IMR-90 (cell line): ENCODE results near the gene TNS1. TPM values are rescaled to one million over a fixed set of nuclear protein-coding genes. Genes with fewer than 3 reads are reported as not detected.

ENCODE experiments used
- ATAC-seq: fragments of 200-7000 bp; cut with Tn5 transposase; 2 replicates; pipeline ENCODE4 v1.9.1; 2020; ENCODE audit warnings: low read depth, mild to moderate bottlenecking, moderate library complexity
- BruUV-seq: library from RNA; stranded (reverse); fragments of 400-500 nt; replicated peaks from 2 replicates; lab custom pipeline; 2021; lab: Mats Ljungman, UMichigan
- CTCF ChIA-PET: fragments of 300-600 bp; formaldehyde crosslinking; extraction: SDS; loops from one replicate; lab custom pipeline; 2021; ENCODE audit warnings: antibody characterized with exemption; lab: Yijun Ruan, JAX
- POLR2A ChIA-PET: fragments of 300-600 bp; sonication (Branson Sonifier 250); formaldehyde crosslinking; loops from one replicate; lab custom pipeline; 2022; ENCODE audit warnings: antibody characterized with exemption; ENCODE audit not compliant: unreplicated experiment; lab: Charles Lee
- DNase-seq: peaks from one replicate; pipeline ENCODE4 v3.0.0; 2013
- H2AFZ ChIP-seq: replicated peaks from 2 replicates; pipeline ENCODE3; 2013; ENCODE audit warnings: low read length, mild to moderate bottlenecking; ENCODE audit not compliant: poor library complexity
- H2AK5ac ChIP-seq: 2 replicates; pipeline ENCODE4 v1.6.1; 2013; ENCODE audit warnings: low read depth, low read length, inconsistent platforms
- H2AK9ac ChIP-seq: replicated peaks from 2 replicates; pipeline ENCODE3; 2013; ENCODE audit warnings: mild to moderate bottlenecking, low read depth, low read length, moderate library complexity; ENCODE audit not compliant: poor library complexity
- H2BK120ac ChIP-seq: 2 replicates; pipeline ENCODE4 v1.6.1; 2013; ENCODE audit warnings: low read depth, low read length, inconsistent platforms
- H2BK15ac ChIP-seq: 3 replicates; pipeline ENCODE4 v1.6.1; 2013; ENCODE audit warnings: low read depth, low read length, inconsistent platforms
- H2BK20ac ChIP-seq: 2 replicates; pipeline ENCODE4 v1.6.1; 2013; ENCODE audit warnings: low read depth, mild to moderate bottlenecking, inconsistent platforms, low read length, moderate library complexity
- H2BK5ac ChIP-seq: 2 replicates; pipeline ENCODE4 v1.6.1; 2013; ENCODE audit warnings: mild to moderate bottlenecking, low read depth, low read length, inconsistent platforms; ENCODE audit not compliant: poor library complexity, severe bottlenecking
- H3K14ac ChIP-seq: replicated peaks from 2 replicates; pipeline ENCODE4 v1.6.1; 2013; ENCODE audit warnings: low read depth, low read length, inconsistent platforms
- H3K18ac ChIP-seq: 2 replicates; pipeline ENCODE4 v1.6.1; 2013; ENCODE audit warnings: low read depth, low read length, control low read depth
- H3K23ac ChIP-seq: 2 replicates; pipeline ENCODE4 v1.6.1; 2013; ENCODE audit warnings: low read depth, low read length, inconsistent platforms
- H3K27ac ChIP-seq: 2 replicates; pipeline ENCODE4 v1.5.1; 2013; ENCODE audit warnings: mild to moderate bottlenecking, control low read depth, low read length; ENCODE audit not compliant: insufficient read depth
- H3K27me3 ChIP-seq: 2 replicates; pipeline ENCODE4 v1.6.1; 2013; ENCODE audit warnings: low read length; ENCODE audit not compliant: control insufficient read depth, insufficient read depth
- H3K36me3 ChIP-seq: 2 replicates; pipeline ENCODE4 v1.6.1; 2013; ENCODE audit warnings: low read length, mixed read lengths; ENCODE audit not compliant: control insufficient read depth, insufficient read depth
- H3K4ac ChIP-seq: 2 replicates; pipeline ENCODE4 v1.6.1; 2013; ENCODE audit warnings: low read depth, low read length, inconsistent platforms
- H3K4me1 ChIP-seq: 2 replicates; pipeline ENCODE4 v1.6.1; 2013; ENCODE audit warnings: low read length, mixed read lengths; ENCODE audit not compliant: control insufficient read depth, insufficient read depth
- H3K4me2 ChIP-seq: 2 replicates; pipeline ENCODE4 v1.6.1; 2013; ENCODE audit warnings: low read depth, mild to moderate bottlenecking, control low read depth, low read length, moderate library complexity
- H3K4me3 ChIP-seq: 2 replicates; pipeline ENCODE4 v1.5.1; 2013; ENCODE audit warnings: low read depth, mild to moderate bottlenecking, control low read depth, low read length, moderate library complexity; ENCODE audit not compliant: insufficient read depth
- H3K56ac ChIP-seq: 2 replicates; pipeline ENCODE4 v1.6.1; 2013; ENCODE audit warnings: low read length, inconsistent platforms; ENCODE audit not compliant: insufficient read depth; ENCODE audit errors: extremely low read depth
- H3K79me1 ChIP-seq, 2 experiments: 2 replicates each; pipeline ENCODE4 v1.6.1; 2013; ENCODE audit warnings: low read length in 2 of 2, inconsistent platforms in 1 of 2, low read depth in 1 of 2
- H3K9ac ChIP-seq: 2 replicates; pipeline ENCODE4 v1.6.1; 2013; ENCODE audit warnings: low read depth, low read length, control low read depth
- H3K9me1 ChIP-seq: 2 replicates; pipeline ENCODE4 v1.6.1; 2013; ENCODE audit warnings: low read length, inconsistent platforms; ENCODE audit not compliant: insufficient read depth
- H3K9me3 ChIP-seq: 2 replicates; pipeline ENCODE4 v1.6.1; 2013; ENCODE audit warnings: low read length; ENCODE audit not compliant: control insufficient read depth, insufficient read depth
- H4K20me1 ChIP-seq: 2 replicates; pipeline ENCODE4 v1.6.1; 2013; ENCODE audit warnings: low read length, inconsistent platforms; ENCODE audit not compliant: insufficient read depth
- H4K5ac ChIP-seq: 2 replicates; pipeline ENCODE4 v1.6.1; 2013; ENCODE audit warnings: mild to moderate bottlenecking, low read depth, low read length, control low read depth
- H4K8ac ChIP-seq, 2 experiments: 2 replicates each; pipeline ENCODE4 v1.6.1; 2013; ENCODE audit warnings: low read depth in 2 of 2, low read length in 2 of 2, control low read depth in 1 of 2, inconsistent platforms in 1 of 2
- H4K91ac ChIP-seq: 2 replicates; pipeline ENCODE4 v1.6.1; 2013; ENCODE audit warnings: low read depth, low read length, inconsistent platforms; ENCODE audit not compliant: insufficient read depth
- BHLHE40 ChIP-seq: fragments of 150-350 bp; IDR thresholded peaks from 2 replicates; pipeline ENCODE4 v1.6.1; 2016; ENCODE audit warnings: mild to moderate bottlenecking, low read depth, low read length
- CEBPB ChIP-seq: IDR thresholded peaks from 2 replicates; pipeline ENCODE4 v1.6.1; 2012; ENCODE audit warnings: low read depth, low read length, improper control_type of control experiment
- CHD1 ChIP-seq: IDR thresholded peaks from 2 replicates; pipeline ENCODE4 v1.6.1; 2012; ENCODE audit warnings: low read depth, low read length, improper control_type of control experiment
- CTCF ChIP-seq: conservative IDR thresholded peaks from 2 replicates; pipeline ENCODE4 v1.5.1; 2012; ENCODE audit warnings: mild to moderate bottlenecking, low read depth, low read length, improper control_type of control experiment
- ELK1 ChIP-seq: fragments of 150-350 bp; IDR thresholded peaks from 2 replicates; pipeline ENCODE4 v1.6.1; 2016; ENCODE audit warnings: low read depth, mild to moderate bottlenecking, low read length, moderate library complexity, borderline replicate concordance
- FOS ChIP-seq: fragments of 150-350 bp; IDR thresholded peaks from 2 replicates; pipeline ENCODE4 v1.6.1; 2016; ENCODE audit warnings: low read depth, low read length
- MAFK ChIP-seq: IDR thresholded peaks from 2 replicates; pipeline ENCODE4 v1.6.1; 2012; ENCODE audit warnings: low read depth, low read length, improper control_type of control experiment
- MAZ ChIP-seq: IDR thresholded peaks from 2 replicates; pipeline ENCODE4 v1.6.1; 2012; ENCODE audit warnings: low read depth, mild to moderate bottlenecking, low read length, improper control_type of control experiment, moderate library complexity, borderline replicate concordance
- MXI1 ChIP-seq: IDR thresholded peaks from 2 replicates; pipeline ENCODE4 v1.6.1; 2012; ENCODE audit warnings: low read depth, mild to moderate bottlenecking, low read length, moderate library complexity, borderline replicate concordance
- NFE2L2 ChIP-seq: fragments of 150-350 bp; IDR thresholded peaks from 2 replicates; pipeline ENCODE4 v1.6.1; 2016; ENCODE audit warnings: low read depth, mild to moderate bottlenecking, low read length
- POLR2A ChIP-seq: IDR thresholded peaks from 2 replicates; pipeline ENCODE4 v1.6.1; 2012; ENCODE audit warnings: mild to moderate bottlenecking, low read depth, low read length
- RCOR1 ChIP-seq: IDR thresholded peaks from 2 replicates; pipeline ENCODE4 v1.6.1; 2012; ENCODE audit warnings: mild to moderate bottlenecking, low read length, improper control_type of control experiment; ENCODE audit not compliant: insufficient replicate concordance
- SMC3 ChIP-seq: fragments of 150-350 bp; IDR thresholded peaks from 2 replicates; pipeline ENCODE4 v1.6.1; 2016; ENCODE audit warnings: low read depth, mild to moderate bottlenecking, antibody characterized with exemption, low read length, moderate library complexity
- WGBS, 2 experiments: methylation state at CpG; one replicate each; pipeline versions ENCODE4 v1.1.5 to v1.1.7; 2013; ENCODE audit warnings: missing lambda C conversion rate in 2 of 2; ENCODE audit not compliant: insufficient read length in 1 of 2; ENCODE audit errors: extremely low coverage in 2 of 2; 5-methylcytosine and 5-hydroxymethylcytosine counted together
- dilution Hi-C: fragments of 300-500 bp; cut with HindIII; formaldehyde crosslinking; loops from one replicate; pipeline ENCODE4 v1.14.3; 2018; ENCODE audit warnings: low sequenced_read_pairs; ENCODE audit not compliant: unreplicated experiment
- in situ Hi-C: fragments of 300-500 bp; cut with MboI; formaldehyde crosslinking; loops from 3 replicates; pipeline ENCODE4 v1.14.3; 2019; ENCODE audit warnings: low sequenced_read_pairs, inconsistent platforms, mixed read lengths
- intact Hi-C: fragments of 100-400 bp; cut with micrococcal nuclease; formaldehyde crosslinking; loops from 2 replicates; pipeline ENCODE4 v1.10.0; 2022
- polyA plus RNA-seq, 3 experiments: library from polyadenylated mRNA; depleted of rRNA; stranded (reverse); fragments of >200 nt; gene quantifications; 2 replicates each; pipeline ENCODE4 v1.2.3, GENCODE V29; 2012; ENCODE audit warnings: low replicate concordance in 1 of 3
- total RNA-seq: library from RNA; depleted of rRNA; stranded (reverse); fragments of >200 nt; gene quantifications from 2 replicates; pipeline ENCODE4 v1.2.3, GENCODE V29; 2012
- TF ChIP-seq, protein P1 (sequence below): fragments of 150-350 bp; IDR thresholded peaks from 2 replicates; pipeline ENCODE4 v1.6.1; 2017; ENCODE audit warnings: mild to moderate bottlenecking, antibody characterized with exemption, low read length, low read depth

The TNS1 gene
- total and polyA plus RNA-seq, 2 of the 4 experiments (the other 2 are of a cell fraction), result 41.1 to 45.2 TPM

DNA sequence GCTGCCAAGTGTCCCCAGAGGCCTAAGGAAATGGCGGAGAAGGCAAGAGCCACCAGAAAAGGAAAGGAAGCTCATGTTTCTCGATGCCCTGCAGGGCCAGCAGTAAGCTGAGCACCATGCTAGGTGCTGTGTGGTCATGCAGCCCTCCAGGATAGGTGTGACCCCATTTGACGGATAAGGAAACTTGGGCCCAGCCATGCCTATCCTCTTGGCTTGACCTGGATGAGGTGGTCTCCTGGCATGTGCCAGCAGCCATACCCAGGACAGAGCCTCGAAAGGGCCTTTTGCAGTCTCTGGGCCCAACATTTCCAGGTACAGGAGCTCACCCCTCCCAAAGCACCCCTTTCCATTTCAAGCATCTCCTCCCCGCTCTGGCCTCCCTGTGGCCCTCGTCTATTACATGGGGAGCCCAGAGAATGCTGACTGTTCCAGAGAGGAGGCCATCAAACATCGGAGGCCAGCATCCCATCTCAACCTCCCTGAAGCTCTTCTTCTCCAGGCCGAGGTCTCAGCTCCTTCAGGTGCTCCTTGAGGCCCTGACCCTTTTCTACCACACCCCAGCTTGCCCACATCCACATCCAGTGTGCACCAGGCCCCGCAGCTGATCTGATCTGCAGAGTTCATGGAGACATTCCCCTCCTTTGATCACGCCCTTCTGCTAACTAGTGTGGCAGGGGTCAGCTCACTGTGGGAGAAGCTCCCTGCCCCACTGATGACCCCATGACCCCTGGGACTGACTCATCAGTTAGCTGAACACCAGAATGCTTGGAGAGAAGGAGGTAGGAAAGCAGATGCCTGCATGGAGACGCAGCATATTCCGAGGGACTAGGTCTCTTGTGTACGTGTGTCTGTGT lies 208.4 kb downstream of the TNS1 start:
- dilution Hi-C loops (no loop called here), intact Hi-C loops (no loop called here), in situ Hi-C loops (loop anchor here (5.0 to 10.0 kb wide), 2 partner anchors 93 to 240 kb away; no protein-coding TSS in a partner anchor)
- peaks cover 6% of the 10 kb centered on the region; the same call in 1 of the 2 replicates for H4K20me1 ChIP-seq
- H3K56ac ChIP-seq, result no peak overlapping the region
- H3K4me1 ChIP-seq, result peaks cover 14% of the 10 kb centered on the region
- no peak overlapping the region for H2AFZ ChIP-seq
- no peak overlapping the region for H3K18ac ChIP-seq
- H2BK15ac ChIP-seq, result no peak overlapping the region
- no peak for ATAC-seq
- no peak overlapping the region for H2AK9ac ChIP-seq
- no peak for DNase-seq
- no peak overlapping the region for H2AK5ac ChIP-seq
- no peak overlapping the region for H4K91ac ChIP-seq
- H3K27ac ChIP-seq, result no peak overlapping the region
- WGBS, 2 experiments, result 88% methylated on average over 7 of the region's 13 CpGs; no CpG with 5 or more reads in 1 of the 2 experiments
- H2BK20ac ChIP-seq, result no peak overlapping the region
- no peak overlapping the region for H3K4me2 ChIP-seq
- H3K14ac ChIP-seq, result no peak overlapping the region
- H2BK120ac ChIP-seq, result no peak overlapping the region
- H3K4ac ChIP-seq, result no peak overlapping the region
- H3K4me3 ChIP-seq, result no peak overlapping the region
- H3K9me1 ChIP-seq, result peaks cover 18% of the 10 kb centered on the region
- CTCF ChIA-PET, result interaction anchor here (0.6 kb wide), 1 partner anchor 258 kb away, joined by 5 read pairs; no protein-coding TSS in a partner anchor
- no peak overlapping the region for H4K5ac ChIP-seq
- H3K9me3 ChIP-seq, result no peaks in the 10 kb centered on the region
- TF ChIP-seq BHLHE40, result no peak
- no peak for TF ChIP-seq CHD1
- no peak for TF ChIP-seq NFE2L2
- TF ChIP-seq, protein P1, sequence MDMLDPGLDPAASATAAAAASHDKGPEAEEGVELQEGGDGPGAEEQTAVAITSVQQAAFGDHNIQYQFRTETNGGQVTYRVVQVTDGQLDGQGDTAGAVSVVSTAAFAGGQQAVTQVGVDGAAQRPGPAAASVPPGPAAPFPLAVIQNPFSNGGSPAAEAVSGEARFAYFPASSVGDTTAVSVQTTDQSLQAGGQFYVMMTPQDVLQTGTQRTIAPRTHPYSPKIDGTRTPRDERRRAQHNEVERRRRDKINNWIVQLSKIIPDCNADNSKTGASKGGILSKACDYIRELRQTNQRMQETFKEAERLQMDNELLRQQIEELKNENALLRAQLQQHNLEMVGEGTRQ, result no peak
- TF ChIP-seq MXI1, result no peak
- TF ChIP-seq CTCF, result no peak
- no peak for TF ChIP-seq ELK1
- TF ChIP-seq RCOR1, result no peak
- TF ChIP-seq CEBPB, result no peak
- no peak for TF ChIP-seq FOS
- no peak for TF ChIP-seq MAZ
- TF ChIP-seq MAFK, result no peak
- TF ChIP-seq POLR2A, result no peak
- TF ChIP-seq SMC3, result no peak
- 0 out of 4 replicates have a peak, but pooled peaks cover 0 to 3% of the 10 kb centered on the region in 2 experiments for H3K79me1 ChIP-seq
- no peaks in the 10 kb centered on the region for H3K27me3 ChIP-seq
- H3K36me3 ChIP-seq, result peaks cover 6% of the 10 kb centered on the region
- no peak overlapping the region for H4K8ac ChIP-seq
- no peak overlapping the region for H3K9ac ChIP-seq
- H2BK5ac ChIP-seq, result no peak overlapping the region
- POLR2A ChIA-PET, result no interaction called here
- no TSS peak for BruUV-seq
- H3K23ac ChIP-seq, result no peak overlapping the region
